Bronchial epithelial cell (primary cell): ENCODE measurements around the gene OR2Y1. TPM values are rescaled to one million over a fixed set of nuclear protein-coding genes. Genes with fewer than 3 reads are reported as not detected.
"Not testable (repeated sequence)": the region's sequence is repeated elsewhere in the genome, so short reads cannot be mapped to it uniquely, and the experiment has no call there.

Experiments used
- DNase-seq: peaks from one replicate; pipeline ENCODE4 v3.0.0-alpha.2; 2010; ENCODE audit warnings: low read depth
- FAIRE-seq: peaks from 2 replicates; lab custom pipeline; 2011; peaks lifted over from hg19 to GRCh38; lab: Jason Lieb, UNC
- H3K27me3 ChIP-seq: 2 replicates; pipeline ENCODE4 v1.5.1; 2011; ENCODE audit warnings: low read length; ENCODE audit not compliant: control insufficient read depth, insufficient read depth
- H3K36me3 ChIP-seq: 2 replicates; pipeline ENCODE4 v1.5.1; 2011; ENCODE audit warnings: low read length; ENCODE audit not compliant: control insufficient read depth, insufficient read depth
- H3K4me3 ChIP-seq: 2 replicates; pipeline ENCODE4 v1.5.1; 2011; ENCODE audit warnings: mild to moderate bottlenecking, low read depth, low read length, control low read depth
- total RNA-seq: library from RNA; depleted of rRNA; stranded (reverse); fragments of >200 nt; gene quantifications from 2 replicates; pipeline ENCODE4 v1.2.1, GENCODE V29; 2014
- TF ChIP-seq, protein P1 (sequence below): IDR thresholded peaks from 2 replicates; pipeline ENCODE4 v1.5.1; 2011; ENCODE audit warnings: mild to moderate bottlenecking, moderate library complexity, low read length, control low read depth, inconsistent platforms; ENCODE audit not compliant: insufficient read depth, severe bottlenecking

The OR2Y1 gene, protein sequence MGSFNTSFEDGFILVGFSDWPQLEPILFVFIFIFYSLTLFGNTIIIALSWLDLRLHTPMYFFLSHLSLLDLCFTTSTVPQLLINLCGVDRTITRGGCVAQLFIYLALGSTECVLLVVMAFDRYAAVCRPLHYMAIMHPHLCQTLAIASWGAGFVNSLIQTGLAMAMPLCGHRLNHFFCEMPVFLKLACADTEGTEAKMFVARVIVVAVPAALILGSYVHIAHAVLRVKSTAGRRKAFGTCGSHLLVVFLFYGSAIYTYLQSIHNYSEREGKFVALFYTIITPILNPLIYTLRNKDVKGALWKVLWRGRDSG
- total RNA-seq = not detected in 2 replicates

DNA sequence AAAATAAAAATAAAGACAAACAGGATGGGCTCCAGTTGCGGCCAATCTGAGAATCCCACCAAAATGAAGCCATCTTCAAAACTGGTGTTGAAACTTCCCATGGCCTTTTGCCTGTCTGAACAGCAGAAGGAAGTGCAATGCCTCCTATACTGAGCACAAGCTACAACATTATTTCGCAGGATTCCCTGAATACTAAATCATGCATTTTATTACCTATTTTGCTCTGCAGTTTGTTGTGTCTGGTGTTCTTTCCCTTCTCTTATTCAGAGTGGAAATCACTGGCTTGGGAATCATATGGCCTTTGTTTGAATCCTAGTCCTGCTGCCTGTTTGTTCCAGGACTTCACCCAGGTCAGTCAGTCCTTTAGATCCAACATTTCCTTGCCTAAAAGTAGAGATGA lies at the start of gene OR2Y1:
Gene OR2Y1 (minus strand): TSS at position 101 of the 400 bp plus-strand sequence. CDS start 0 bp downstream, at position 101.
- FAIRE-seq = peak; percentile 68
- Histone ChIP-seq H3K36me3 (no peaks in the 10 kb centered on the region), H3K4me3 (no peak within 1 kb of the TSS), H3K27me3 (no peaks in the 10 kb centered on the region)
- DNase-seq = no peak
- TF ChIP-seq, protein P1, sequence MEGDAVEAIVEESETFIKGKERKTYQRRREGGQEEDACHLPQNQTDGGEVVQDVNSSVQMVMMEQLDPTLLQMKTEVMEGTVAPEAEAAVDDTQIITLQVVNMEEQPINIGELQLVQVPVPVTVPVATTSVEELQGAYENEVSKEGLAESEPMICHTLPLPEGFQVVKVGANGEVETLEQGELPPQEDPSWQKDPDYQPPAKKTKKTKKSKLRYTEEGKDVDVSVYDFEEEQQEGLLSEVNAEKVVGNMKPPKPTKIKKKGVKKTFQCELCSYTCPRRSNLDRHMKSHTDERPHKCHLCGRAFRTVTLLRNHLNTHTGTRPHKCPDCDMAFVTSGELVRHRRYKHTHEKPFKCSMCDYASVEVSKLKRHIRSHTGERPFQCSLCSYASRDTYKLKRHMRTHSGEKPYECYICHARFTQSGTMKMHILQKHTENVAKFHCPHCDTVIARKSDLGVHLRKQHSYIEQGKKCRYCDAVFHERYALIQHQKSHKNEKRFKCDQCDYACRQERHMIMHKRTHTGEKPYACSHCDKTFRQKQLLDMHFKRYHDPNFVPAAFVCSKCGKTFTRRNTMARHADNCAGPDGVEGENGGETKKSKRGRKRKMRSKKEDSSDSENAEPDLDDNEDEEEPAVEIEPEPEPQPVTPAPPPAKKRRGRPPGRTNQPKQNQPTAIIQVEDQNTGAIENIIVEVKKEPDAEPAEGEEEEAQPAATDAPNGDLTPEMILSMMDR = no peak

- peaks cover 20% of the 10 kb centered on the region for H3K36me3 ChIP-seq
- not testable (repeated sequence) for H3K4me3 ChIP-seq, DNase-seq, FAIRE-seq, H3K27me3 ChIP-seq
Measured at GRCh38 chr5:180788651-180789410, 49.0 kb upstream of the OR2Y1 start.

GRCh38 chr5:180787711-180788431 lies 48.0 kb upstream of the OR2Y1 start:
- peaks cover 20% of the 10 kb centered on the region for H3K36me3 ChIP-seq
- DNase-seq = no peak
- H3K4me3 ChIP-seq = no peak overlapping the region
- TF ChIP-seq, protein P1 = no peak
- H3K27me3 ChIP-seq = no peaks in the 10 kb centered on the region
- FAIRE-seq = no peak

DNA sequence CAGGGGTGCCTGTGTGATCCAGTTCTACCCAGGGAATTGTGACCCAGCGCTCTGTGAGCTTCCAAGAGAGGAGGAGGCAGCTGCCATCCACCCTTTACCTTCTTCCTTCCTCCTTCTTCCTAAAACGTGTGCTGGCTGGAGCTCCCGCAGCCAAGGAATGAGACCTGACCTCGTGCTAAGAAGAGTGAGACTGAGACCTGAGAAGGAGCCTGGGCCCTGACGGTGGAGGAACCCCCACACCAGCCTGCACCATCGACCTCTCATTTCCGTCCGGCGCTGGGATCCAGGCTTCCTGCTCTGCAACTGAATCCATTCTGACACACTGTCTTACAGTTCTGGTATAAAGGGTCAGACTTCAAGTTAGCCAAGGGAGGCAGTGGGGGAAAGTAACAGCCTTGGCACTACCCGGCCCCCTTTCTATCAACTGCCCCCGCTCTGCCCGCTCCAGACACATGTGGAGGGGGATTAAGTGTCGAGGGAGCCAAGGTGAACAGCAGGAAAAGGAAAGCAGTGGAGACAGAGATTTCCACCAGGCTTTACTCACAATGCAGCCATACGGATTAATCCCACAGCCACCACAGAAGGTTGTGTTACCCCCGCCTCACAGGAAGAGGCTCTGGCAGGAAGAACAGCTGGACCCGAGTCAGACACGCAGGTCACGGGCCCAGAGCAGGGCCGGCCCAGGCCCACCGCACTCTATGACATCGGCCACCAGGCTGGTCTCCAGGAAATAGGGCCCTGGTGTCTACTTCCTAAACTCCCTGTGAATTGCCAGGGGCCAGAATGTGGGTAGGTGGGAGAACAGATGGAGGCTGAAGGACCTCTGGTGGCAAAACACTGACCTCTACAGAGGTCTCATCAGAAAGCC lies 46.9 kb upstream of the OR2Y1 start:
- FAIRE-seq = no peak
- Histone ChIP-seq H3K36me3 (peaks cover 14% of the 10 kb centered on the region), H3K27me3 (no peaks in the 10 kb centered on the region), H3K4me3 (no peak overlapping the region)
- DNase-seq = no peak
- TF ChIP-seq, protein P1 = no peak

DNA sequence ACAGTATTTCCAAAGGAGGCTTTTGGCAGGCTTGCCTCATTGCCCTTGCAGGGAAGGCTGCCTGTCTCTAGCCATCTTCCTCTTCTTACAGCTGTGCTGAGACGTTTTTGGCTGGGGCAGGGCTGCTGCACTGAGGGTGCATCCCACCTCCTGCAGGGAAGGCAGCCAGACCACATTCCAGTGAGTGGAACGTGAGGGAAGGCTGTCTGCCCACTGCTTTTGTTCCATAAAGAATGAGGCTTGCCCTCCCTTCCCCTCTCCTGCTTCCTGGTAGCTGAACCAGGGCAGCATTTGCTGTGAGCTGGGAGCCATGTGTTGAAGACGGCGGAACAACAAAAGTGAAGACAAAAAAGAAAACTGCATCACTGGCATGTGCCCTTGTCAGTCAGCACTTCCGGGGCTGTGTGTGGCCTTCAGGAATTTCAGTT lies 46.0 kb upstream of the OR2Y1 start:
- FAIRE-seq = no peak

More for the DNA sequence above, 46.0 kb upstream of the OR2Y1 start:
- Histone ChIP-seq H3K36me3 (peaks cover 7% of the 10 kb centered on the region), H3K27me3 (no peaks in the 10 kb centered on the region), H3K4me3 (no peak overlapping the region)
- peak; percentile 61 for DNase-seq
- TF ChIP-seq, protein P1 = no peak
